SK-N-SH (cell line): ENCODE results near the gene RIPPLY3.

ENCODE experiments used
- CHD2 ChIP-seq: fragments of 150-350 bp; IDR thresholded peaks from 2 replicates; pipeline ENCODE4 v1.6.1; 2018; ENCODE audit warnings: low read length; ENCODE audit not compliant: partially characterized antibody
- CTCF ChIP-seq: fragments of 200-600 bp; sonication (generic); IDR thresholded peaks from 2 replicates; pipeline ENCODE4 v1.6.1; 2017; ENCODE audit warnings: antibody characterized with exemption, mild to moderate bottlenecking, moderate library complexity
- EP300 ChIP-seq, 2 experiments: IDR thresholded peaks; 2 replicates each; pipeline versions ENCODE4 v1.4.0 to v1.6.1; 2012; ENCODE audit warnings: borderline replicate concordance in 1 of 2, low read depth in 1 of 2, low read length in 1 of 2
- FOXM1 ChIP-seq: IDR thresholded peaks from 2 replicates; pipeline ENCODE4 v1.4.0; 2012; ENCODE audit warnings: low read depth, mild to moderate bottlenecking
- GABPA ChIP-seq: IDR thresholded peaks from 2 replicates; pipeline ENCODE4 v1.4.0; 2012; ENCODE audit warnings: low read depth, mild to moderate bottlenecking
- MAX ChIP-seq: IDR thresholded peaks from 2 replicates; pipeline ENCODE4 v1.4.0; 2012; ENCODE audit warnings: low read depth
- NFIC ChIP-seq: IDR thresholded peaks from 2 replicates; pipeline ENCODE4 v1.4.0; 2012; ENCODE audit warnings: borderline replicate concordance
- REST ChIP-seq: IDR thresholded peaks from 2 replicates; pipeline ENCODE4 v1.6.1; 2012; ENCODE audit warnings: mild to moderate bottlenecking, low read depth, low read length, moderate library complexity
- RXRA ChIP-seq: IDR thresholded peaks from 2 replicates; pipeline ENCODE4 v1.4.0; 2012; ENCODE audit warnings: low read depth, mild to moderate bottlenecking, borderline replicate concordance
- TEAD4 ChIP-seq: IDR thresholded peaks from 2 replicates; pipeline ENCODE4 v1.4.0; 2012; ENCODE audit warnings: mild to moderate bottlenecking, borderline replicate concordance; ENCODE audit not compliant: insufficient read depth
- USF1 ChIP-seq: IDR thresholded peaks from 2 replicates; pipeline ENCODE4 v1.4.0; 2012; ENCODE audit warnings: low read depth, borderline replicate concordance
- USF2 ChIP-seq: fragments of 150-350 bp; IDR thresholded peaks from 2 replicates; pipeline ENCODE4 v1.6.1; 2017; ENCODE audit warnings: antibody characterized with exemption, low read length, low read depth, borderline replicate concordance

- TF ChIP-seq FOXM1, result no peak
- no peak for TF ChIP-seq CTCF
- no peak for TF ChIP-seq CHD2
- no peak for TF ChIP-seq USF1
- TF ChIP-seq USF2, result no peak
- no peak for TF ChIP-seq NFIC
- no peak for TF ChIP-seq REST
- TF ChIP-seq EP300 (IDR thresholded peaks at IDR 0.05; ENCODE audit: borderline replicate concordance in 1 of 2, low read depth in 1 of 2, low read length in 1 of 2), result no peak
- no peak for TF ChIP-seq MAX
- TF ChIP-seq RXRA, result no peak
- no peak for TF ChIP-seq GABPA
- no peak for TF ChIP-seq TEAD4
These were observed 38.1 kb downstream of the RIPPLY3 start for GRCh38 chr21:37044643-37045042.
